Measurements from ENCODE around the gene HPSE2.

Gene HPSE2

GRCh38 chr10:98420786-98421185 is 814.9 kb downstream of the HPSE2 start:
- DNase-seq: no peak

DNA sequence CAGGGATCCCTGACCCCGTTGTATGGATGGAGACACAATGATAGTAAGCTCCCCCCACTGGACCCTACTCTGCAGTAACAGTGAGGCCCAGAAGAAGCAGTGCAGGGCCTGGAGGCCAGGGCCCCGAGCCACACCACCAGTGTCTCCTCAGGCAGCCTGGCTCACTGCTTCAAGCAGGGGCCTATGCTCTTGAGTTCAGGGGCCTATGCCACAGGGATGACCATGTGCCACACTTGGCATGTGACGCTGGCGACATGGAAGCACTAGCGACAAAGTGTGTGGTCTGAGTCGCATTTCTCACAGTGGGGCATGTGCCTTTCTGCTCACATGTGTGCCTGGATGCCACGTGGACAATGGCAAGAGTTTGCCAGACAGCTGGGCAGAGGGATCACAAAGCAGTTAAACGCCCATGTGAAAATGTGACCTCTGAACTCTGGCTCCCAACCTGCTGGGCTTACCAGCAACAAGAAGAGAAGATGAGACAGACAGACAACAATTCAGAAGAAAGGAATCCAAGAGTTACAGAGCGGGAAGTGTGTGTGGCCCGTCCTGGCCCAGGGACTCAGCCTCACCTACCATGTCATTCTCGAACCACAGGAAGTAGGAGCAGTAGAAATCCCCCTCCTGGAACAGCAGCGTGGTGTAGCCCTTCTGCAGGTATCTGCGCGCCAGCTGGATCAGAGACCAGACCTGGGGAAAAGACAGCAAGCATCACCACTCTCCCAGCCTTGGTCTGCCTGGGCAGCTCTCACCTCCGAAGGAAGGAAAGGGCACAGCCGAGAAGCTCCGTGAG is 816.0 kb downstream of the HPSE2 start:
- no peak for DNase-seq

DNA sequence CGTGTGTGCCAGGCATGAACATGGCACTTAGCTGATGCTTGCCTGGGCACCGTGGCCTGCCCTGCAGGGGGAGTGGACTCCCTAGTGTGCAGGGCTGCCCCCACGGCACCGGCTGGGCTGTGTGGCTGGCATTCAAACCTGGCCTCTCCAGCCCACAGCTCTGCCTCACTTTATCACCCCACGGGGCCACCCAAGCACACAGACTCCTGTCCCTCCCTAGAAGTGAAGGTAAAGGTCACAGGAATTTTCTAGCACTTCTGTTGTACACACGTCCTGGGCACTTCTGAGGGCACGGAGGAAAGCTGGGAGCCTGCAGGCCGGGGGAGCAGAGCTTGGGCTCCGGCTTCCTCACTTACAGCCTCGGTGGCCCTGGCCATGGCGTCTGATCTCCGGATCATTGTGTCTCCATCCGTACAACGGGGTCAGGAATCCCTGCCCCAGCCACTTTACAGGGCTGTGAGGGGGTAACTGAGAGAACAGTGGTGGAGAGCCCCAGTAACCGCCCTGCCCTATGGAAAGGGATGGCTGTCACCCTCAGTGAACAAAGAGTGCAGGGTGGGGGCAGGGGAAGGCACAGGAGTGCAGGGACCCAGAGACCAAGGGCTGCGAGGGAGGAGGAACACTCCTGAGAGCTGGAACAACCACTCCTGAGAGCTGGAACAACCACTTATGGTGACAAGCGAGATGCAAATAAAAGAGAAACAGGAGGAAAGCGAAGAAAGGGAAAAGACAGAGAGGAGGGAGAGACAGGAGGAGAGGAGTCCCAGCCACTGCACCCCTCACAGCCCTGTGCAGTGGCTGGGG is 816.8 kb downstream of the HPSE2 start:
- DNase-seq: no peak

GRCh38 chr10:98417973-98418664 is 817.5 kb downstream of the HPSE2 start:
- no peak for DNase-seq

GRCh38 chr10:98417481-98417959 is 818.1 kb downstream of the HPSE2 start:
- DNase-seq: no peak

- no peak for DNase-seq
These were observed 818.9 kb downstream of the HPSE2 start for GRCh38 chr10:98416606-98417388.

GRCh38 chr10:98415731-98416119 is 819.9 kb downstream of the HPSE2 start:
- no peak for DNase-seq

DNA sequence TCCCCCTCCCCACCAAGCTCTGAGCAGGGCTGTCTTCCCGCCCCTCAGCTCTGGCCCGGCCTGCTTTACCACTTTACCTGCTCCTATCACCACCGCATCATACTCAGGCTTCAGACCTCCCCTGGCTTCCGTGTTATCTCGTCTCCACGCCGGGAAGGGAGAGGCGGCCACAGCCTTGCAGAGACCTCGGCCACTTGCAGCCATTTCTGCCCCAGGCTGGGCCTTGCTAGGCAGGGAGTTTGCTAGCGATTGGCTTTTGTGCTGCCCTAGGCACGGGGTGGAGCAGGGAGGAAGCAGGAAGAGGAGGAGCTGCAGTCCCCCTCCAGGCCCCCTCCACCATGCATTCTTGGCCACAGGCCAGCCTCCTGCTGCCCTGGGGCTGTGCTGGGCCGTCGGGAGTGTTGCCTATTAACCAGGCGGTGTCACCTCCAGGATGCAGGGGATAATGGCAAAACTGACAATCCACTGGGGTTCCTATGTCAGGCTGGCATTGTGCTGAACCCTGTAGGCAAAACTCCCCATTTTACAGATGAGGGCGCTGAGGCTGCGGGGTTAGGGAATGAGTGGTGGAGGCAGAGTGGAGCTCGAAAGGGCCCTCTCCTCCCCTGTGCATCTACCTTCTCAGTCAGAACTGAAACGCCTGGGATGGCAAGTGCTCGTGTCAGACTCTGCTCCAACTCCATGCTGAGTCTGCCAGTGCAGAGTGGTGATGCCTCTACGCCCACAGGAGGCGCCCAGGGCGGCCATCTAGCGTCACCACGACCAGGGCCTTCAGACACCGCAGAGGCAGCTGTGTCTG is 820.5 kb downstream of the HPSE2 start, which contains the start of gene PYROXD2:
PYROXD2 (minus strand) TSS at position 251 of the 799 bp plus-strand sequence; CDS start at position 204, 47 bp downstream.
- DNase-seq: peak; percentile 32

DNA sequence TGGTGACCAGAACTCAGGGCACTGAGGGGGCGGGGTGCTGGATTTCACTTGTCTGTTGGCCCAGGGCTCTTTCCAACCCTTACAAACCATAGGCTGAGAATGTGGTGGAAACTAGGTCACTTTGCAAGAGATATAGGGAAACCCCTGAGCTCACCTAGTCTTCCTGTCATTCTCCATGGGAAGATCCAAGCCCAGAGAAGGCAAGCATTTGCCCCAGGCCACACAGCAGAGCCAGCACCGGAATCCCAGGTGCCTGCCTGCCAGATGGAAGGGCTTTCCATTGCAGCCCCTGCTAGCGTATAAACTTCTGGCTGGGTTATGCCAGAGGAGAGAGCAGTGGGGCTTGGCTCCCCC is 821.1 kb downstream of the HPSE2 start:
- no peak for DNase-seq

- DNase-seq: no peak
These were observed 823.9 kb downstream of the HPSE2 start for GRCh38 chr10:98411768-98412167.

DNA sequence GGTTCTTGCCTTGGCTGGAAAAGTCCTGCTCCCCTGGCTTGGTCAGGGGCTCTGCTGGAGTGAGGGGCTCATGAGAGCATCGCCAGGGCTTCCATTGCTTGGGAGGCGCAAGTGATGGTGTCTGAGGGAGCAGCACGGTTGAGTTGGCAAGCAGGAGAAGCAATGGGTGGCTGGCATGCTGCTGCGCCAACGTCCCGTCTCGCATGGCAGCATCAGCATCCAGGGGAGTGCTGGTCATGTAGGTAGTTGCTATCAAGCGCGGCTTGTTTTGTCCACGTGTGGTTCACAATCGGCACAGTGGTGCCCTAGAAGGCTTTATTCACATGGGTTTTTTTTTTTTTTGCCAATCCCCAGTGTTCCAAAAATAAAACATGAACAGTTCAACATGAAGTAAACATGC is 824.5 kb downstream of the HPSE2 start:
- DNase-seq: no peak

GRCh38 chr10:98410759-98411158 is 824.9 kb downstream of the HPSE2 start:
- DNase-seq: no peak

GRCh38 chr10:98410135-98410743 is 825.4 kb downstream of the HPSE2 start:
- no peak for DNase-seq

DNA sequence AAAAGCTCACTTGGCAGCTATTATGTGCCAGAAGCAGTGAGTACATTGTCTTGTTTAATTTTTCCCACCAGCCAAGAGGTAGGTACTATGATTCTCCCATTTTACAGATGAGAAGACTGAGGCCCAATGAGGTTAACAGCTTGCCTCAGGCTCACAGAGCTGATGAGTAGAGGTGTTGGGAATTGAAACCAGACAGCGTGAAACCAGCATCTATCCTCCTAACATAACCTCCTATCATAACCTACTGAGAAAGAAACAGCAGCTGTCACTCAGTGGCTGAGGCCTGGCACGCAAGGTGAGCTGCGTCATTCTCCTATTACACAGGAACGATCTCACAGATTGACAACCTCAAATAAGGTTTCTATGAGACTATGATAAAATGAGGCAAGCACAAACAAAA is 826.9 kb downstream of the HPSE2 start:
- DNase-seq: no peak

DNA sequence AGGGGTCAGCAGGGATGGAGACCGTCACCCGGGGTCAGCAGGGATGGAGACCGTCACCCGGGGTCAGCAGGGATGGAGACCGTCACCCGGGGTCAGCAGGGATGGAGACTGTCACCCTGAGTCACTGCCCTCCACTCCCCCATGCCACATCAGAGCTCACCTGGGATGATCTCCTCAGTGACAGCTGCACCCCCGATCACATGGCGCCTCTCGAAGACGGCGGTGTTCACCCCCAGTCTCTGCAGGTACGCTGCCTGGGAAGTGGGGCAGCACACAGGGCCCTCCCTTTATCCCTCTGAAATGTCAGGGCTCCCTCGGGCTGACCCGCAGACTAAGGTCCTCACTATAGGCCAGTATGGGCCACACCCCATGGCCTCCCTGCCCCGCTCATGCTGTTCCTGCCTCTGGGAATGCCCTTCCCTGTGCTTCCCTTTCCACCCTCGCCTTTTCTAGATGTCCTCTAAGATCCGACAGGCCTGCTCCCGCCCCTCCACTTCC is 827.9 kb downstream of the HPSE2 start:
- no peak for DNase-seq
